Gastroesophageal sphincter (tissue), 3 donors: ENCODE results near the gene OR52A1.

Experiments
- POLR2A ChIP-seq, 2 donors: fragments of 450-650 bp; IDR thresholded peaks; one replicate each; pipeline ENCODE4 v1.6.1; 2017; ENCODE audit warnings: antibody characterized with exemption in 2 of 2, mild to moderate bottlenecking in 2 of 2, moderate library complexity in 1 of 2
- POLR2AphosphoS5 ChIP-seq: sonication (generic); formaldehyde crosslinking; IDR thresholded peaks from one replicate; pipeline ENCODE4 v1.6.1; 2017; ENCODE audit warnings: antibody characterized with exemption
- TF ChIP-seq, protein P1 (sequence below), 4 experiments: fragments of 200-600 bp in 2 of 4; fragments of 450-650 bp in 2 of 4; sonication (generic) in 1 of 4; IDR thresholded peaks; one replicate each; pipeline ENCODE4 v1.5.1; 2017 to 2019; ENCODE audit warnings: antibody characterized with exemption in 4 of 4, mild to moderate bottlenecking in 2 of 4, moderate library complexity in 2 of 4

DNA sequence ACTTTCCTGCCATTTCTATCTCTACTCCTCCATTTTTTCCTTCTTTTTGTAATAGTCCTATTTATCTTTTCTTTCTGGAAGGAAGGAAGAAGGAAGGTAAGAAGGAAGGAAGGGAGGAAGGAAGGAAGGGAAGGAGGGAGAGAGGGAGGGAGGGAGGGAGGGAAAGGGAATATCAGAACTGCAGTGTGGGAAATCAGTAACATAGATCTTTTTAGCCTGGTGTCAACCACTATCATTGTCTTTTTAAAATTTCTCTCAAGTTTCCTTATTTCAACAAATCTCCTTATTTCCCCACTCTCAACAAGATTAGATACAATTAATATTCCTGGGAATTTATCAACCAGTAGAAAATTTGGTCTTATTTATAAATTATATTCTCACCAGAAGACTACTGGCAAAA, 51.5 kb downstream of the OR52A1 start:
- TF ChIP-seq, protein P1, sequence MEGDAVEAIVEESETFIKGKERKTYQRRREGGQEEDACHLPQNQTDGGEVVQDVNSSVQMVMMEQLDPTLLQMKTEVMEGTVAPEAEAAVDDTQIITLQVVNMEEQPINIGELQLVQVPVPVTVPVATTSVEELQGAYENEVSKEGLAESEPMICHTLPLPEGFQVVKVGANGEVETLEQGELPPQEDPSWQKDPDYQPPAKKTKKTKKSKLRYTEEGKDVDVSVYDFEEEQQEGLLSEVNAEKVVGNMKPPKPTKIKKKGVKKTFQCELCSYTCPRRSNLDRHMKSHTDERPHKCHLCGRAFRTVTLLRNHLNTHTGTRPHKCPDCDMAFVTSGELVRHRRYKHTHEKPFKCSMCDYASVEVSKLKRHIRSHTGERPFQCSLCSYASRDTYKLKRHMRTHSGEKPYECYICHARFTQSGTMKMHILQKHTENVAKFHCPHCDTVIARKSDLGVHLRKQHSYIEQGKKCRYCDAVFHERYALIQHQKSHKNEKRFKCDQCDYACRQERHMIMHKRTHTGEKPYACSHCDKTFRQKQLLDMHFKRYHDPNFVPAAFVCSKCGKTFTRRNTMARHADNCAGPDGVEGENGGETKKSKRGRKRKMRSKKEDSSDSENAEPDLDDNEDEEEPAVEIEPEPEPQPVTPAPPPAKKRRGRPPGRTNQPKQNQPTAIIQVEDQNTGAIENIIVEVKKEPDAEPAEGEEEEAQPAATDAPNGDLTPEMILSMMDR (IDR thresholded peaks at IDR 0.05) = no peak
- TF ChIP-seq POLR2AphosphoS5 (no peak), POLR2A (IDR thresholded peaks at IDR 0.05) (no peak)
